OCI-LY3 (cell line): ENCODE data around the gene IPCEF1.

Experiments used
- H2AFZ ChIP-seq: fragments of 200-600, 300-600 bp; shearing (Covaris generic); 2 replicates; pipeline ENCODE4 v1.6.0; 2014; ENCODE audit warnings: antibody characterized with exemption, low read depth, low read length
- H3K27ac ChIP-seq: fragments of 200-600, 300-600 bp; sonication (generic); 2 replicates; pipeline ENCODE4 v1.5.1; 2014; ENCODE audit warnings: mild to moderate bottlenecking, low read length, moderate library complexity, mixed read lengths
- H3K27me3 ChIP-seq: fragments of 200-600, 300-600 bp; sonication (generic); 2 replicates; pipeline ENCODE4 v1.6.1; 2014; ENCODE audit warnings: low read depth, low read length, mixed read lengths
- H3K36me3 ChIP-seq: fragments of 200-600, 300-600 bp; sonication (generic); replicated peaks from 2 replicates; pipeline ENCODE3; 2014; ENCODE audit warnings: low read depth, low read length, mixed read lengths
- H3K4me1 ChIP-seq: fragments of 300-600, 200-600 bp; sonication (generic); 2 replicates; pipeline ENCODE4 v1.6.1; 2014; ENCODE audit warnings: low read length, mixed read lengths
- H3K4me2 ChIP-seq: fragments of 200-600, 300-600 bp; sonication (generic); 2 replicates; pipeline ENCODE4 v1.6.1; 2014; ENCODE audit warnings: low read length, mixed read lengths
- H3K4me3 ChIP-seq: fragments of 300-600, 200-600 bp; sonication (generic); 2 replicates; pipeline ENCODE4 v1.5.1; 2014; ENCODE audit warnings: antibody characterized with exemption, mild to moderate bottlenecking, low read length, moderate library complexity
- H3K79me2 ChIP-seq: fragments of 300-600, 200-600 bp; shearing (Covaris generic); 2 replicates; pipeline ENCODE4 v1.6.1; 2014; ENCODE audit warnings: mild to moderate bottlenecking, low read length, mixed read lengths
- H3K9ac ChIP-seq: fragments of 300-600, 200-600 bp; shearing (Covaris generic); 2 replicates; pipeline ENCODE4 v1.6.0; 2014; ENCODE audit warnings: mild to moderate bottlenecking, low read length, moderate library complexity
- H3K9me3 ChIP-seq: fragments of 200-600, 300-600 bp; shearing (Covaris generic); 2 replicates; pipeline ENCODE4 v1.6.1; 2014; ENCODE audit warnings: low read length, mixed read lengths; ENCODE audit not compliant: insufficient read depth
- H4K20me1 ChIP-seq: fragments of 200-600, 300-600 bp; sonication (generic); 2 replicates; pipeline ENCODE4 v1.6.1; 2016; ENCODE audit warnings: low read length, mixed read lengths; ENCODE audit not compliant: insufficient read depth
- EZH2phosphoT487 ChIP-seq: fragments of 200-600 bp; shearing (Covaris generic); IDR thresholded peaks from 2 replicates; pipeline ENCODE4 v1.6.1; 2018; ENCODE audit warnings: antibody characterized with exemption, mixed run types, low read depth
- TF ChIP-seq, protein P1 (sequence below): fragments of 200-600, 300-600 bp; sonication (generic); IDR thresholded peaks from 2 replicates; pipeline ENCODE4 v1.5.1; 2014; ENCODE audit warnings: antibody characterized with exemption, low read length, low read depth

The IPCEF1 gene

GRCh38 chr6:154386848-154387717 lies 30.5 kb upstream of the IPCEF1 start:
- H3K27ac ChIP-seq = no peak overlapping the region

GRCh38 chr6:154384191-154384590 lies 27.6 kb upstream of the IPCEF1 start:
- Histone ChIP-seq H3K4me2 (no peak overlapping the region), H3K27ac (no peak overlapping the region), H3K27me3 (peaks cover 10% of the 10 kb centered on the region), H2AFZ (no peak overlapping the region), H3K79me2 (no peaks in the 10 kb centered on the region), H3K9me3 (no peaks in the 10 kb centered on the region), H3K4me1 (no peaks in the 10 kb centered on the region), H4K20me1 (no peaks in the 10 kb centered on the region), H3K4me3 (no peak overlapping the region), H3K36me3 (no peaks in the 10 kb centered on the region), H3K9ac (no peak overlapping the region)
- TF ChIP-seq, protein P1, sequence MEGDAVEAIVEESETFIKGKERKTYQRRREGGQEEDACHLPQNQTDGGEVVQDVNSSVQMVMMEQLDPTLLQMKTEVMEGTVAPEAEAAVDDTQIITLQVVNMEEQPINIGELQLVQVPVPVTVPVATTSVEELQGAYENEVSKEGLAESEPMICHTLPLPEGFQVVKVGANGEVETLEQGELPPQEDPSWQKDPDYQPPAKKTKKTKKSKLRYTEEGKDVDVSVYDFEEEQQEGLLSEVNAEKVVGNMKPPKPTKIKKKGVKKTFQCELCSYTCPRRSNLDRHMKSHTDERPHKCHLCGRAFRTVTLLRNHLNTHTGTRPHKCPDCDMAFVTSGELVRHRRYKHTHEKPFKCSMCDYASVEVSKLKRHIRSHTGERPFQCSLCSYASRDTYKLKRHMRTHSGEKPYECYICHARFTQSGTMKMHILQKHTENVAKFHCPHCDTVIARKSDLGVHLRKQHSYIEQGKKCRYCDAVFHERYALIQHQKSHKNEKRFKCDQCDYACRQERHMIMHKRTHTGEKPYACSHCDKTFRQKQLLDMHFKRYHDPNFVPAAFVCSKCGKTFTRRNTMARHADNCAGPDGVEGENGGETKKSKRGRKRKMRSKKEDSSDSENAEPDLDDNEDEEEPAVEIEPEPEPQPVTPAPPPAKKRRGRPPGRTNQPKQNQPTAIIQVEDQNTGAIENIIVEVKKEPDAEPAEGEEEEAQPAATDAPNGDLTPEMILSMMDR = no peak
- TF ChIP-seq EZH2phosphoT487 = no peak

More at GRCh38 chr6:154386848-154387717, 30.5 kb upstream of the IPCEF1 start:
- Histone ChIP-seq H3K4me1 (no peaks in the 10 kb centered on the region), H3K36me3 (no peaks in the 10 kb centered on the region), H3K27me3 (peaks cover 10% of the 10 kb centered on the region), H3K4me3 (no peak overlapping the region), H4K20me1 (no peaks in the 10 kb centered on the region), H3K9me3 (no peaks in the 10 kb centered on the region), H2AFZ (no peak overlapping the region), H3K79me2 (no peaks in the 10 kb centered on the region), H3K9ac (no peak overlapping the region), H3K4me2 (no peak overlapping the region)
- TF ChIP-seq EZH2phosphoT487 = no peak
- TF ChIP-seq, protein P1 = no peak

- no peaks in the 10 kb centered on the region for H3K4me1 ChIP-seq
- no peak overlapping the region for H2AFZ ChIP-seq
- H4K20me1 ChIP-seq = no peaks in the 10 kb centered on the region
- no peak overlapping the region for H3K9ac ChIP-seq
- TF ChIP-seq, protein P1 = no peak
- no peak for TF ChIP-seq EZH2phosphoT487
- H3K9me3 ChIP-seq = no peaks in the 10 kb centered on the region
- H3K36me3 ChIP-seq = no peaks in the 10 kb centered on the region
- no peak overlapping the region for H3K4me2 ChIP-seq
- H3K27ac ChIP-seq = no peak overlapping the region
- H3K27me3 ChIP-seq = peaks cover 10% of the 10 kb centered on the region
- no peak overlapping the region for H3K4me3 ChIP-seq
- H3K79me2 ChIP-seq = no peaks in the 10 kb centered on the region
These were observed 26.7 kb upstream of the IPCEF1 start for GRCh38 chr6:154383273-154383672.

- Histone ChIP-seq H3K4me1 (no peaks in the 10 kb centered on the region), H3K27ac (no peak overlapping the region), H3K4me3 (no peak overlapping the region), H3K9me3 (no peaks in the 10 kb centered on the region), H3K79me2 (no peaks in the 10 kb centered on the region), H3K36me3 (no peaks in the 10 kb centered on the region), H3K9ac (no peak overlapping the region), H3K4me2 (no peak overlapping the region), H2AFZ (no peak overlapping the region), H3K27me3 (peaks cover 10% of the 10 kb centered on the region), H4K20me1 (no peaks in the 10 kb centered on the region)
- no peak for TF ChIP-seq EZH2phosphoT487
- TF ChIP-seq, protein P1 = no peak
These were observed 26.1 kb upstream of the IPCEF1 start for GRCh38 chr6:154382740-154383139.
